T-helper 1 cell treated with Interleukin-12 subunit alpha and Interleukin-12 subunit beta and Interleukin-4 antibody, amounts not matched to agents 30 ng/mL and 1 ng/mL, for 36 hours (primary cell): ENCODE data around the gene PTPN6. TPM values are rescaled to one million over a fixed set of nuclear protein-coding genes. Genes with fewer than 3 reads are reported as not detected.

ENCODE experiments used
- intact Hi-C: fragments of 100-400 bp; cut with micrococcal nuclease; formaldehyde crosslinking; loops from one replicate; pipeline ENCODE4 v1.15.1; 2024
- total RNA-seq: library from RNA; stranded (reverse); gene quantifications from 2 replicates; pipeline ENCODE4 v1.2.3, GENCODE V29; 2022

PTPN6 gene
- total RNA-seq, 1 donor from 2014 or later: 189 TPM

DNA sequence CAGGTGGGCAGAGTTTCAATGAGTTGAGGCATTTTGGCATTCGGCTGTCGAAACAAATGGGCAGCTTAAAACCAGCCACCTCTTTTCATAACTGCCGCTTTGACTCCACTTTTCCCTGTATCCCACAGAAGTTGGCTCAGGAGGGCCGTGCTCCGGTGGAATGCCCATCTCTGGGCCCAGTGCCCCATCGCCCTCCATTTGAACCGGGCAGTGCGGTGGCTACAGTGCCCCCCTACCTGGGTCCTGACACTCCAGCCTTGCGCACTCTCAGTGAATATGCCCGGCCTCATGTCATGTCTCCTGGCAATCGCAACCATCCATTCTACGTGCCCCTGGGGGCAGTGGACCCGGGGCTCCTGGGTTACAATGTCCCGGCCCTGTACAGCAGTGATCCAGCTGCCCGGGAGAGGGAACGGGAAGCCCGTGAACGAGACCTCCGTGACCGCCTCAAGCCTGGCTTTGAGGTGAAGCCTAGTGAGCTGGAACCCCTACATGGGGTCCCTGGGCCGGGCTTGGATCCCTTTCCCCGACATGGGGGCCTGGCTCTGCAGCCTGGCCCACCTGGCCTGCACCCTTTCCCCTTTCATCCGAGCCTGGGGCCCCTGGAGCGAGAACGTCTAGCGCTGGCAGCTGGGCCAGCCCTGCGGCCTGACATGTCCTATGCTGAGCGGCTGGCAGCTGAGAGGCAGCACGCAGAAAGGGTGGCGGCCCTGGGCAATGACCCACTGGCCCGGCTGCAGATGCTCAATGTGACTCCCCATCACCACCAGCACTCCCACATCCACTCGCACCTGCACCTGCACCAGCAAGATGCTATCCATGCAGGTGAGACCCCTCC is 12.6 kb upstream of the PTPN6 start:
- intact Hi-C loops: loop anchor here (1.0 kb wide), 7 partner anchors 14 to 86 kb away; partner anchors contain the start of genes EMG1, LPCAT3, PHB2 and SPSB2

- intact Hi-C loops: no loop called here
Measured at GRCh38 chr12:6939191-6939540, 12.0 kb upstream of the PTPN6 start.

GRCh38 chr12:6941267-6941666 is 9.9 kb upstream of the PTPN6 start:
- intact Hi-C loops: no loop called here

GRCh38 chr12:6941782-6942181 is 9.4 kb upstream of the PTPN6 start:
- intact Hi-C loops: no loop called here

- intact Hi-C loops: no loop called here
Measured at GRCh38 chr12:6942331-6942665, 8.9 kb upstream of the PTPN6 start.

GRCh38 chr12:6943389-6943721 is 7.8 kb upstream of the PTPN6 start:
- intact Hi-C loops: loop anchor here (1.0 kb wide), 1 partner anchor 52 kb away; no protein-coding TSS in a partner anchor

GRCh38 chr12:6943722-6944380 is 7.3 kb upstream of the PTPN6 start, which contains the start of the genes C12orf57 and RNU7-1:
Gene C12orf57 (plus strand): TSS chr12:6944022. CDS start chr12:6944122, 100 bp downstream.
Gene RNU7-1 (plus strand): TSS chr12:6943816.
- intact Hi-C loops: loop anchor here (1.0 to 2.0 kb wide), 13 partner anchors 8 to 281 kb away; partner anchors contain the start of genes C1R, C1RL, CDCA3 and EMG1

DNA sequence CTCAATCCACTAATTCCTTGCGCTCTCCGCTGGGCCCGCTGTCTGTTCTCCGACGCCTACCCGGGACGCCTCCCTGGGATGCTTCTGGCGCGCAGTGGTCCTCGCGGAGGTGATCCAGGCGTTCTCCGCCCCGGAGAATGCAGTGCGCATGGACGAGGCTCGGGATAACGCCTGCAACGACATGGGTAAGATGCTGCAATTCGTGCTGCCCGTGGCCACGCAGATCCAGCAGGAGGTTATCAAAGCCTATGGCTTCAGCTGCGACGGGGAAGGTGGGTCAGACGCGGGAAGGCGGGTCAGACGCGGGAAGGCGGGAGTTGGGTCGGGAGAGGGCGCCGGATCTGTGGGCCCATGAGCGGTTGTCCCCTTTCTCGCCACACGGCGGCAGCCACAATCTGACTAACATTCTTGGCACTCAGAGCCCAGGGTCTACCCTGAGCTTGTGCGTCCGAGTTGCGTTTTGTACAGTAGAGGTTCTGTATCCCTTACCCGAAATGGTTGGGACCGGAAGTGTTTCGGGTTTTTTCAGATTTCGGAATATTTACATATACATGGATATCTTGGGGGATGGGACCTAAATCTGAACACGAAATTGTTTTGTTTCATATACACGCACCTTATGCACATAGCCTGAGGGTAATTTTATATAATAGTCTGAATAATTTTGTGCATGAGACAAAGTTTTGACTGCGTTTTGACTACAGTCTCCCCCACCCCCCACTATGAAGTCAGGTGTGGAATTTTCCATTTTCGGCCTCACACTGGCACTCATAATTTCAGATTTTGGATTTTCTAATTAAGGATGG is 6.6 kb upstream of the PTPN6 start:
- intact Hi-C loops: loop anchor here (1.0 to 2.0 kb wide), 12 partner anchors 8 to 282 kb away; partner anchors contain the start of genes C1R, C1RL, CDCA3 and EMG1

GRCh38 chr12:6945613-6946012 is 5.5 kb upstream of the PTPN6 start:
- intact Hi-C loops: loop anchor here (2.0 kb wide), 2 partner anchors 21 to 283 kb away; partner anchors contain the start of gene ING4

DNA sequence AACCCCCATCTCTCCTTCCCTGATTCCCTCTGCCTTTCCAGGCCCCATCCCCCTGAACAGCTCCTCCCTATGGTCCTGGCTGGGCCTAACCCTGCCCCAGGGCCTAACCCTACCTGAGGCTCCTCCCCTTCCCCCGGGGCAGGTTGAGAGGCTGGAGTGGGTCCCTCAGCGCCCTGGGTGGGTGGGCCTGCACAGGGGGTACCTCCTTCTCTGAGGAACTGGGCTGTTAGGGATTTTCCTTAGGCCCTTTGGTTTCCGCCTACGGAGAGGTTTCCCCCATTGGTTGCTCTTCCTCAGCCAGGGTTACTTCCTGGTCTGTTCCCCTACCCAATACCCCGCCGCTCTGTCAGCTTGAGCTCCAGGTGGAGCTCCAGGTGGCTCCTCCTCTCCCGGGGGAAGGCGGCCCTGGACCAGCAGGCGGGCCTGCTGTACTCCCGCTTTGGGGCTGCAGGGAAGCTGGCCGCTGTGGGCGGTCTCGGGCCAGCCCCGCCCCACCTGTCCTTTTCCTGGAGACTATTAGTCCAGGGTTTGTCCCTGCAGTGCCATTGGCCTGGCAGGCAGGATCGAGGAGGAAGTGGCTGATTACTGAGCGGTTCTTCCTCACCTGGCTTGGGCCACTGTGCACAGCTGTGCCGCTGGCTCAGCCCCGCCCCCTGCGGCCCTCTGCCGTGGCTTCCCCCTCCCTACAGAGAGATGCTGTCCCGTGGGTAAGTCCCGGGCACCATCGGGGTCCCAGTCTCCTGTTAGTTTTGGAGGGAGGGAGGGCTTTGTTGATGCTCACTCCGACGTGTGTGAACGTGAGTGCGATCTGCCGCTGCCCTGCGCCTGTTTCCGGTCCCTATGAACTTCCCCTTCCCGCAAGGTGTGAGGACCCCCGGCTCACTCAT is 4.9 kb upstream of the PTPN6 start:
- intact Hi-C loops: no loop called here

- intact Hi-C loops: no loop called here
Measured at GRCh38 chr12:6946920-6947374, 4.2 kb upstream of the PTPN6 start.

GRCh38 chr12:6947615-6948014 is 3.5 kb upstream of the PTPN6 start:
- intact Hi-C loops: no loop called here

GRCh38 chr12:6948873-6949594 is 2.1 kb upstream of the PTPN6 start:
- intact Hi-C loops: no loop called here

- intact Hi-C loops: loop anchor here (1.0 kb wide), 1 partner anchor 15 kb away; no protein-coding TSS in a partner anchor
Measured at GRCh38 chr12:6950401-6950801, 755 bp upstream of the PTPN6 start.

DNA sequence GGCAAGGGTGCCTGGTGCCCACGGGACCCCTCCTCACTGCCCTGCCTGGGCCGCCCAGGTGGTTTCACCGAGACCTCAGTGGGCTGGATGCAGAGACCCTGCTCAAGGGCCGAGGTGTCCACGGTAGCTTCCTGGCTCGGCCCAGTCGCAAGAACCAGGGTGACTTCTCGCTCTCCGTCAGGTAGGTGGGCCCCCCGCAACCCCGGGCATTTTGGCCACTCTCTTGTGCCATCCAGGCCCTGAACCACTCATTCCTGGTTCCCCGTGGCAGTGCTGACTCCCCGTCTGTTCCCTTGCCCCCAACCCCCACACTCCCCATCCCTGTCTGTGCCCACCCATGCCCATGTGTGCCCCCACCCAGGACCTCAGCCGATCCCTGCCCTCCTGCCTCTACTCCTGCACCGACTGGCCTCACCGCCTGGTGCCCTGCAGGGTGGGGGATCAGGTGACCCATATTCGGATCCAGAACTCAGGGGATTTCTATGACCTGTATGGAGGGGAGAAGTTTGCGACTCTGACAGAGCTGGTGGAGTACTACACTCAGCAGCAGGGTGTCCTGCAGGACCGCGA is 480 bp downstream of the PTPN6 start:
- intact Hi-C loops: loop anchor here (1.0 to 2.0 kb wide), 3 partner anchors 7 to 61 kb away; partner anchors contain the start of gene C12orf57

- intact Hi-C loops: loop anchor here (1.0 to 2.0 kb wide), 3 partner anchors 8 to 61 kb away; partner anchors contain the start of gene C12orf57
Measured at GRCh38 chr12:6952121-6952862, 1.1 kb downstream of the PTPN6 start.

- intact Hi-C loops: loop anchor here (1.0 to 2.0 kb wide), 3 partner anchors 8 to 62 kb away; partner anchors contain the start of gene C12orf57
Measured at GRCh38 chr12:6952863-6953441, 1.8 kb downstream of the PTPN6 start.
